Activated T-helper 2 cell treated with anti-CD3 and anti-CD28 coated beads, Interferon-gamma antibody, Interleukin-2, Interleukin-4, amounts not matched to agents 10 μg/mL and 5 μg/mL and 100 μg/mL, durations not matched to agents 14 hours and 24 hours and 36 hours (primary cell): Measurements from ENCODE around the gene ERICH2. TPM values are rescaled to one million over a fixed set of nuclear protein-coding genes. Genes with fewer than 3 reads are reported as not detected.

Experiments used
- DNase-seq: peaks from one replicate; pipeline ENCODE4 v3.0.0; 2021; ENCODE audit warnings: low spot score
- H3K27ac Mint-ChIP-seq: one replicate; pipeline ENCODE4 v1.8.0; 2021; ENCODE audit warnings: mixed read lengths
- H3K27me3 Mint-ChIP-seq: one replicate; pipeline ENCODE4 v1.8.0; 2021; ENCODE audit warnings: low read depth, mixed read lengths
- H3K36me3 Mint-ChIP-seq: one replicate; pipeline ENCODE4 v1.8.0; 2021; ENCODE audit warnings: low read depth, mixed read lengths
- H3K4me1 Mint-ChIP-seq: one replicate; pipeline ENCODE4 v1.8.0; 2021; ENCODE audit warnings: low read depth, mixed read lengths
- H3K4me3 Mint-ChIP-seq: one replicate; pipeline ENCODE4 v1.8.0; 2021; ENCODE audit warnings: low read depth, mild to moderate bottlenecking, moderate library complexity, mixed read lengths
- H3K9me3 Mint-ChIP-seq: one replicate; pipeline ENCODE4 v1.8.0; 2021; ENCODE audit warnings: mixed read lengths
- intact Hi-C: fragments of 100-400 bp; cut with micrococcal nuclease; formaldehyde crosslinking; loops from one replicate; pipeline ENCODE4 v1.15.1; 2023
- total RNA-seq: library from RNA; stranded (reverse); gene quantifications from 2 replicates; pipeline ENCODE4 v1.2.3, GENCODE V29; 2022

Gene ERICH2
- total RNA-seq, 1 donor from 2014 or later: not detected

DNA sequence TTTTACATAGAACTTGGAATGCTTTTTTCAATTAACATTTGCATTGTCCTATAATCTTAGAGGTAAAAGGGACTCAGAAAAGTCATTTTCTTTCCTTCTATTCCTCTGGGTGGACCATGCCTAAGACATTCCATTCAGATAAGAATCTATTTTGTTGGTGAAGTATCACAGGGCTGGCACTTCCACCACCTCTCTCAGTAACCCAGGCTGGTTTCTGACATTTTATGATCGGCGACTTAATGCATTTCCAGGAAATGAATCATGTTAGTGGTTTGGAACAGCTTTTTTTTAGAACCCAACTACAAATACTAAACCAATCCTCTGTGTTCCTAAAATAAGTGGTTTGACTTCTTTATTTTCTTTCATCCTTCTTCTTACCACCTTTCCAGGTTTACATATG is 73.5 kb downstream of the ERICH2 start:
- intact Hi-C loops: loop anchor here (2.0 kb wide), 1 partner anchor 29 kb away; no protein-coding TSS in a partner anchor
- H3K27me3 Mint-ChIP-seq: no peaks in the 10 kb centered on the region
- H3K36me3 Mint-ChIP-seq: peaks cover 49% of the 10 kb centered on the region
- peaks cover 33% of the 10 kb centered on the region for H3K4me1 Mint-ChIP-seq
- H3K27ac Mint-ChIP-seq: no peak overlapping the region
- DNase-seq: no peak
- no peaks in the 10 kb centered on the region for H3K9me3 Mint-ChIP-seq
- peak overlapping the region; percentile 28 for H3K4me3 Mint-ChIP-seq

- intact Hi-C loops: no loop called here
- Mint-ChIP-seq H3K4me3 (no peak overlapping the region), H3K9me3 (no peaks in the 10 kb centered on the region), H3K27me3 (no peaks in the 10 kb centered on the region), H3K36me3 (peaks cover 54% of the 10 kb centered on the region), H3K27ac (no peak overlapping the region), H3K4me1 (peaks cover 33% of the 10 kb centered on the region)
- no peak for DNase-seq
Observed at GRCh38 chr2:170845343-170845742, 75.2 kb downstream of the ERICH2 start.

DNA sequence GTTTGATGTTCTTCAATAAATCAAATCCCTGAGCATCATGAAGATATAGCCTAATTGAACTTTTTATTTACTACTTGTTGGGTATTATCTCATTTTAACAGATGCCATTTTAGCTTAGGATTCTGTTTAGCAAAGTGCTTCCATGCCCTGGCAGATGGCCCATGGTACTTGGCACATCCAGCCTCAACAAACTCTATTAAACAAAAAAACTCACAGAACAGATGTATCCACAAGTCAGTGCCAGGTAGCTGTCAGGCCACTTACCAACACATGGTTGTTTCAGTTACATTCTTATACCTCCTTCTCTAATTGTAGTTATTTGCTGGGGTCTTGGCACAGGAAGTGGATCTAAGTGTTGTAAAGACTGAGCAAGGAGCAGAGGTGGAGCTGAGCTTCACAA is 76.1 kb downstream of the ERICH2 start:
- H3K9me3 Mint-ChIP-seq: no peaks in the 10 kb centered on the region
- intact Hi-C loops: no loop called here
- H3K36me3 Mint-ChIP-seq: peaks cover 49% of the 10 kb centered on the region
- H3K4me1 Mint-ChIP-seq: peaks cover 29% of the 10 kb centered on the region
- DNase-seq: no peak
- H3K27ac Mint-ChIP-seq: no peak overlapping the region
- H3K27me3 Mint-ChIP-seq: no peaks in the 10 kb centered on the region
- H3K4me3 Mint-ChIP-seq: no peak overlapping the region

DNA sequence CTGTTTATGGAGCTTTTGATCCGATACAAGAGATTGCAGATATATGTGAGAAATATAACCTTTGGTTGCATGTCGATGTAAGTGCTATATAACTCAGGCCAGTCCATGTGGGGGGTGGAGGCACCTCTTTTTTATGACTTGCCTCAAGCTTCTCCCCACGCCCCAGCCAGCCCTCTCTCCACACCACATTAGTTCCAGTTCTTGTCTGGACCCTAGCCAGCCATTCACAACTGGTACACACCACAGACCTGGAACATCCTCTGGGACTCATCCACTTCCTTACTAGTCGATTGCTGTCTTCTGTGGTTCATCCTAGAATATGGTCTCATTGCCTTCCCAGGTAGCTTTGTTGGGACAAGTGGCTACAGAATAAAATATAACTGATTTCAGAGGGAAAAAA is 77.5 kb downstream of the ERICH2 start:
- DNase-seq: no peak
- intact Hi-C loops: no loop called here
- Mint-ChIP-seq H3K9me3 (no peaks in the 10 kb centered on the region), H3K36me3 (peaks cover 39% of the 10 kb centered on the region), H3K4me3 (no peak overlapping the region), H3K27ac (no peak overlapping the region), H3K4me1 (peaks cover 23% of the 10 kb centered on the region), H3K27me3 (no peaks in the 10 kb centered on the region)

Other genes starting within 250 kb of the ERICH2 start
- gene SP5, start 55.0 kb upstream of the ERICH2 start, total RNA-seq: 0.30 and 0.32 TPM in 2 replicates
- gene GAD1, start 46.5 kb downstream of the ERICH2 start, total RNA-seq: 41.4 and 42.0 TPM in 2 replicates
- gene GORASP2, start 158.9 kb downstream of the ERICH2 start, total RNA-seq: 92.4 and 92.8 TPM in 2 replicates